NCI-H524 treated with DMSO at 0.1 percent for 48 hours (cell line): Measurements from ENCODE around the gene TCEA3.
"Not testable (repeated sequence)": the region's sequence is repeated elsewhere in the genome, so short reads cannot be mapped to it uniquely, and the experiment has no call there.

ENCODE experiments used
- DNase-seq: peaks from one replicate; lab custom pipeline; 2025; lab: John Stamatoyannopoulos, UW

The TCEA3 gene

DNA sequence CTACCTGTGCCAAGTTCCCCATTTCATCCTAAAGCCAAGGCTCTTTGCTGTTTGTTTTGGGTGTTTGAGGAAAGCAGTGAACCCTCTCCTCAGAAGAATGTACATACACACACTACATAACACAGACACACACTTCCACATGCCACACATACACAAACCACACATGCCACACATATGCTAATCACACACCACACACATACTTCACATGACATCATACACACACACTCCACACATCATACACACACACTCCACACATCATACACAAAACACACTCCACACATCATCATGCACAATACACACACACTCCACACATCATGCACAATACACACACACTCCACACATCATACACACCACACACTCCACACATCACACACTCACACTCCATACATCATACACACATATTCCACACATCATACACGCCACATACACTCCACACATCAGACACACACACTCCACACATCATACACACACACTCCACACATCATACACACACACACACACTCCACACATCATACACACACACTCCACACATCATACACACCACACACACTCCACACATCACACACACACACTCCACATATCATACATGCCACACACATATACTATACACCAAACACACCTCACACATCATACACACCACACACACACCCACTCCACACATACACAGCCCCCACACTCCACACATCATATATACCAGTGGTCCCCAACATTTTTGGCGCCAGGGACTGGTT is 32.3 kb downstream of the TCEA3 start:
- no peak for DNase-seq

DNA sequence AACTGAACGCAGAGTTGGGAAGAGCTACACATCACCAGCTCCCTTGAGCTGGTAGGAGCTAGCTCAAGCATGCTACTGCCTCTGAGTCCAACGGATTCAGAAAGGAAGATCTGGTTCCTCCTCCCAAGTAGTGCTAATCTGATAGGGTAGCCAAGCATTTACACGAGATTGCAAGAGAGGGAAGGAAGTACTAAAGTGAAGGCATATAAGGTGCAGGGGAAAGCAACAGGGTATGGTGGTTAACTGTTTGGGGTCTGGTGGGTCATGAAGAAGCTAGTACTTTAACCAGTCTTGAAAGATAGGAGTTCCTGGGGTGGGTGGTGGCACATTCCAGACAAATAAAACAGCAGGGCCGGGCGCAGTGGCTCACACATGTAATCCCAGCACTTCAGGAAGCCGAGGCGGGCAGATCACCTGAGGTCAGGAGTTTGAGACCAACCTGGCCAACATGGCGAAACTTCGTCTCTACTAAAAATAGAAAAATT is 34.7 kb downstream of the TCEA3 start:
- DNase-seq: no peak

- no peak for DNase-seq
Measured at GRCh38 chr1:23387494-23387893, 37.1 kb downstream of the TCEA3 start.

GRCh38 chr1:23385119-23385621 is 39.4 kb downstream of the TCEA3 start:
- no peak for DNase-seq

- no peak for DNase-seq
Measured at GRCh38 chr1:23384312-23385058, 40.1 kb downstream of the TCEA3 start.

- no peak for DNase-seq
Measured at GRCh38 chr1:23383577-23384311, 40.8 kb downstream of the TCEA3 start.

- no peak for DNase-seq
Measured at GRCh38 chr1:23381233-23381885, 43.2 kb downstream of the TCEA3 start.

- DNase-seq: no peak
Measured at GRCh38 chr1:23380719-23381118, 43.8 kb downstream of the TCEA3 start.

GRCh38 chr1:23380236-23380635 is 44.3 kb downstream of the TCEA3 start:
- DNase-seq: not testable (repeated sequence)

GRCh38 chr1:23376890-23377811 is 47.4 kb downstream of the TCEA3 start:
- DNase-seq: no peak

DNA sequence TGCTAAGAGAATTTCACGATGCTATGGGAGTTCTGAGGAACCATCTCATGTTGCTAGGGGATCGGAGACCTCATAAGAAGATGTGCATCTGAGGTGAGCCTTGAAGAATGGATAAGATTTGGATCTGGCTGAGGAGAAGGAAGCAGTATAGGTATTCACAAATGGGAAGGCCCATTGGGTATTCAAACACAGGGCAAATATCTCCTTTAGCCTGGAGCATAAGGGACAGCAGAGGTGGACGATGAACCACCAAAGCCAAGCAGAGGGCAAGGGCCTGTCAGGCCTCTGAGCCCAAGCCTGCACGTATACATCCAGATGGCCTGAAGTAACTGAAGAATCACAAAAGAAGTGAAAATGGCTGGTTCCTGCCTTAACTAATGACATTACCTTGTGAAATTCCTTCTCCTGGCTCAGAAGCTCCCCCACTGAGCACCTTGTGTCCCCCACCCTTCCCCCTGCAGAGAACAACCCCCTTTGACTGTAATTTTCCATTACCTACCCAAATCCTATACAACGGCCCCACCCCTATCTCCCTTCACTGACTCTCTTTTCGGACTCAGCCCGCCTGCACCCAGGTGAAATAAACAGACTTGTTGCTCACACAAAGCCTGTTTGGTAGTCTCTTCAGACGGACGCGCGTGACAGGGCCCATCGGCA is 50.3 kb downstream of the TCEA3 start:
- not testable (repeated sequence) for DNase-seq

DNA sequence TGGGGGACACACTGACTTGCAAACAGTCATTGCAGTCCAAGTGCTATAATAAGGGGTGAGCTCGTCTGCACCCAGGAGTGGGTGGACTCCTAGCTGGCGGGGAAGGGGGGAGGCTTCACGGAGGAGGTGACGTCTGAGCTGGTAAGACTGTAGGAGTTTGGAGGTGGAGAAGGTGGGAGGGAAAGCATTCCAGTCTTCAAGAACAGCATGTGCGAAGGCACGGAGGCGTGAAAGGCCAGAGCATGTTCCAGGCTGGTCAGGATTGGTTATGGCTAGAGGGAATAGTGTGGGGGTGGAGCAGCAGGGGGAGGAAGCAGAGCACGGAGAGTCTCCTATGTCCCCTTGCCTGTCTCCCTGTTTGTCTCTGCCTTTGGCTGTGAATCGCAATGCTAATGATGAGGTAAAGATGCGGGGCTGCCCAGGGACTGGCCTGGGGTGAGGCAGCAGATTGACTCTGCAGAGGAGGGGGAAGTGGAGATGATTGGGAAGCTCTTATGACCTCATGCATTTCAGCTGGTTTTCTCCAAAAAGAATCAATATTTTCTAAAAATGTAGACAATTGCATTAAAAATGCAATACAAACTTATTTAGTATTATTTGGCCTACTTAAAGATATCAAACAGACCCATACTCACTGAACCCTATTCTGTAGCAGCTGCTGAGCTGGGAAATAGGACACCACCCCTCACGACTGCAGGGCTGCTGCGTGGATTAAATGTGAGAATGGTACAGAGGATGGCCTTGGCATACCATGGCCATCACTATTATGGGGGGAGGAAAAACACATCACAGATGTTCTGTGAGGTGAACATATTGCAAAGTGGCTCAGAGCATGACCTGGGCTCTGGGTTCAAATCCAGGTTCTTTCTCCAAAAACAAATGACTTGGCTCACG is 52.3 kb downstream of the TCEA3 start:
- DNase-seq: no peak

GRCh38 chr1:23370709-23371584 is 53.6 kb downstream of the TCEA3 start:
- no peak for DNase-seq

DNA sequence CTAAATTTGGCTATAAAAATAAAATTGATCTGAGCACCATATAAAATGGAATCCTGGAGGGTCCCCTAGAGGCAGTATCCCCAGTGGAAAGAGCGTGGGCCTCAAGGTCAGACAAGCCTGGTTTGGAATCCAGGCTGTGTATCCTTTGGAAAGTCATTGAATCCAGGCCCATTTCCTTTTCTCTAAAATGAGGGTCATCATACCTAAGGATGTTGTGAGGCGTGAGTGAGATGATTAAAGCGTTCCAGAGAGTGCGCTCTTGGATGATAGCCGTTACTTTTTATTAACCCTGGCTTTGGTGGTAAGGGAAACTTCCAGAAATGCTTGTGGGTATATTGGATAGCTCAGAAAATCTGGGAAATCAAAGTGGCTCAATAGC is 54.2 kb downstream of the TCEA3 start:
- DNase-seq: no peak

GRCh38 chr1:23369335-23370013 is 55.1 kb downstream of the TCEA3 start, which contains the start of gene ZNF436:
Gene ZNF436 (minus strand): TSS chr1:23369836. CDS start chr1:23368005, 1,831 bp downstream.
- peak; percentile 37 for DNase-seq

DNA sequence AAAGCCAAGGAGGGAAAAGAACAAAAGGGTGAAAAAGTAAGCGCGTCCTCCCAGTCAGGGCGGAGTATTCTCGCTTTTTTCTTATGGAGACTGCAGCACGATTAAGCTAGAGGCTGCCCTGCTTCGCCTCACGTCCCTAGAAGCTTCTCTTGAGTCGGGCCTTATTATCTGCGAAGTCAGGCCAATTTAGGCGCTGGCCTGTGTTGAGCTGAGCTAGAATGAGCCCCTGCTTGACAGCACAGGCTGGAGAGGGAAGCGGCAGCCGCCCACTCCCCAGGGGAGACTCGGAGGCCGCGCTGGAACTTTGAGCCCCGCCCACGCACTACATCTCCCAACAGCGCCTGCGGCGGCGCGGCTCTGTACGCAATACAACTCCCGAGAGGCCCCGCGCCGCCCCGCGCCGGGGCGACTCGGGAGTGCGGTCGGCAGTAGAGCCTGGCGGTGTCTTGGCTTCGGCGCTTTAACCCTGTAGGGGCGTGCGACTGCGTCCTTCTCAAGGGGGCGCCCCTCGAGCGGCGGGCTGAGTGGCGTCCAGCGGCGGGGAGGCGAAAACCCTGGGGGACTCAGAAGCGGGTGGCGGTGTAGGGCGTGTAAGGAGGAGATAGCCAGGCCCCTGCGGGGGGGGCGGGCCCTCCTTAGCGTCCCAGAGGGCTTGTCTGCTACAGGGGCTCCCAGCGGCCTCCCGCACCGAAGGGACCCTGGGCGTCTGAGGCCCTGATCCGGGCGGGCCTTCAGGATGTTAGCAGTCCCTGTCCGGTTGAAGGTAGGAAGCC is 55.8 kb downstream of the TCEA3 start:
- peak; percentile 60 for DNase-seq
